Right forelimb (tissue), 1 donor: ENCODE data around the gene ALDH4A1.

Experiments
- DNase-seq: peaks from one replicate; pipeline ENCODE4 v3.0.0-alpha.2; 2018

Gene ALDH4A1

DNA sequence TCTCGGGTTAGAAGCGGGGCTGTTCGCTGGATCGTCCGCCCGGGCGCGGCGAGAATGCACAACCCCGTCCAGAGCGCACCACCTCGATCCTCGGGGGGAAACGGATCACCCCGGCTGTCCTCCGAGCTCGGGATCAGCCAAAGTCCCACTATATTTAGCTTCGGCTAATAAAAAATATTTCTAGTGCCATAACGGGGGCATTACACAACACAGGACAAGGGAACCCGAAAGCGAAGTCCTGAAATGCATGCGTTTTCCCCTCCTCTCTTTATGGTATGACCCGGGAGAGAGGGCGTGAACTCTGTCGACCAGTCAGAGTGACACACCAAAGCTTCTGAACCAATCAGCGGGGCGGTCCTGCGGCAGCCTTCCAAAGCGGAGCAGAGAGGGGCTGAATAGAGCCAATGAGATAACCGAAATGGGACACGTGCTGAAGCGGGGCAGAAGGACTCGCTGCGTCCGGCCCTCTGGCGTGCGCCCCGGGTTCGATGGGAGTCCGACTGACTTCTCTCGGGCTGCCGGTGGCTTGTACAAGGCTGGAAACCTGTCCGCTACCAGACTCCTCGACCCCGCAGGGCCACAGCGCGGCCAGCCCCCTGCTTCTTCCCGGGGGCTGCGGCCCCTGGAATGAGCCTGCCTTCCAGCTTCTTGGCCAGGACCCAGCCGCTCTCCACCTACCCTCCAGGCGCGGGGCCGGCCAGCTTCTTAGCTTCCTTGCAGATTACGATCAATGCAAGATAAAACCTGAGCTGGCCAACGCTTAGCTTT lies at the start of gene ALDH4A1:
Gene ALDH4A1 (minus strand): TSS at position 33 of the 768 bp plus-strand sequence. CDS start 32 bp downstream, at position 1.
- peak; percentile 97 for DNase-seq

GRCh38 chr1:18951818-18952391 lies 49.5 kb upstream of the ALDH4A1 start:
- DNase-seq: no peak

DNA sequence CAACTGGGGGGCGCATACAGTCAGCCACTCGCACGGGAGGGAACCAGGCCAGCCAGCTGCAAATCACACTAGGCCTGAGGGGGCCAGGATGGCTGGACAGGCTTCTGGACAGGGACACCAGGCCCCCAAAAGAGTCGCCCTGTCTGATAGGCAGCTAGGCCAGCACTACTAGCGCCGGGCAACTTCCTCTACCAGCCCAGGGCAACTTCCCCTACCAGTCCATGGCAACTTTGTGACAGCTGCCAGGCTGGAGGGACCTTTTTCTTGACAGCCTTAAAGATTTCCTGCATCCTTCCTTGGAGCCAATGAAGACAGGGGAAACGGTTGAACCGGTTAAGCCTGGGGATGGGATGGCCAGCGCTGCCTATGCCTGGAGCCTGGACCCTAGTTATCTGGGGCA lies 49.1 kb upstream of the ALDH4A1 start:
- DNase-seq: no peak

- peak; percentile 73 for DNase-seq
These were observed 48.2 kb upstream of the ALDH4A1 start for GRCh38 chr1:18950401-18951026.

GRCh38 chr1:18949686-18950400 lies 47.5 kb upstream of the ALDH4A1 start:
- peak; percentile 76 for DNase-seq

DNA sequence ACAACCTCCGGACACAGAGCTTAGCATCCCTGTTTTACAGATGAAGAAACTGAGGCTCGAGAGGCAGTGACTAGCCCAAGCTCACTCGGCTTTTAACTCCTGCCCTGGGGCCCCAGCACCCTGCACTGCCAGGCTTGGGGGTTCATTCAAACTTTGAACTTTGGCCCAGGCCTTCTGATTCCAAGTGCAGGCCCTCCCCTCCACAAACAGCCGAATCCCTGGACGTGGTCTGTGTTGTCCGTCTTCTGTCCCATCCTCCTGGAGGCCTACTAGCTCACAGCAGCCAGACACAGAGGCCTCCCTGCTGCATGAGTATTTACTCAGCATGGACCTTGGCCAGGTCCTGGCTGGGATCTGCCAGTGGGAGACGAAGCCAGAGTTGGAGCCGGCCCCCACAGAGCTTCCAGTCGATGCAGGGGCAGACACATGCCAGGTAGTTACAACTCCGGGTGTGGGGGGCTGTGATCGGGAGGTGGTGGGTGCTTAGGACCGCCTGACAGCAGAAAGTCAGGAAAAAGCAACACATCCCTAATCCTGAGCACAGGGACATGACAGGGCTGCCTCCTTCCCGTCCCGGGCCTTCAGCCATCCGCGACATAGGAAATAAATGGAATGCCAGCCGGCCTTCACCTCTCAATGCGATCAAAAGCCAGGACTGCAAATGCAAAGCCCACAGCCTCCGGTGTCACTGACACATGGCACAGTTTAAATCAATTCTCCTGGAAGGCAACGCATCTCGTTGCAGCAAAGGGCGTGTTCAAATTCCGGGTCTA lies 46.7 kb upstream of the ALDH4A1 start:
- DNase-seq: peak; percentile 67

- DNase-seq: no peak
These were observed 45.9 kb upstream of the ALDH4A1 start for GRCh38 chr1:18948048-18948912.

GRCh38 chr1:18947570-18947969 lies 45.2 kb upstream of the ALDH4A1 start:
- DNase-seq: no peak

- DNase-seq: no peak
These were observed 44.4 kb upstream of the ALDH4A1 start for GRCh38 chr1:18946550-18947381.

- DNase-seq: peak; percentile 51
These were observed 43.1 kb upstream of the ALDH4A1 start for GRCh38 chr1:18945401-18945849.

DNA sequence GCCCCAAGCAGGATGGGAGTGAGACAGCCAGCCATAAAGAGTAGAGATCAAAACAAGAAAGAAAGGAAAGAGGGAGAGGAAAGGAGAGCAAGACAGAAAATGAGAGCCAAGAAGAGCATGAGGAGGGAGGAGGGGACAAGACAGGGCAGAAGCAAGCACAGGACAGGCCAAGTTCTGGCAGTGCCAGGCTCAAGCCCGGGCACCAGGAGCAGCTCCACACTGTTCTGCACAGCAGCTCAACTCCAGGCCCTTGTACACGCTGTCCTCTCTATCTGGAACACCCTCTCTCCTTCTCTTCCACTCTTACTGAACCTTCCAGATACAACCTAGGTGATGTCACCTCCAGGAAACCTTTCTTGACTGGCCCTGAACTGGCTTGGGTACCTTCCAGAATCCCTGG lies 42.5 kb upstream of the ALDH4A1 start:
- no peak for DNase-seq

- no peak for DNase-seq
These were observed 41.7 kb upstream of the ALDH4A1 start for GRCh38 chr1:18943914-18944572.

- DNase-seq: no peak
These were observed 40.8 kb upstream of the ALDH4A1 start for GRCh38 chr1:18943162-18943561.

GRCh38 chr1:18942340-18942739 lies 40.0 kb upstream of the ALDH4A1 start:
- DNase-seq: no peak

DNA sequence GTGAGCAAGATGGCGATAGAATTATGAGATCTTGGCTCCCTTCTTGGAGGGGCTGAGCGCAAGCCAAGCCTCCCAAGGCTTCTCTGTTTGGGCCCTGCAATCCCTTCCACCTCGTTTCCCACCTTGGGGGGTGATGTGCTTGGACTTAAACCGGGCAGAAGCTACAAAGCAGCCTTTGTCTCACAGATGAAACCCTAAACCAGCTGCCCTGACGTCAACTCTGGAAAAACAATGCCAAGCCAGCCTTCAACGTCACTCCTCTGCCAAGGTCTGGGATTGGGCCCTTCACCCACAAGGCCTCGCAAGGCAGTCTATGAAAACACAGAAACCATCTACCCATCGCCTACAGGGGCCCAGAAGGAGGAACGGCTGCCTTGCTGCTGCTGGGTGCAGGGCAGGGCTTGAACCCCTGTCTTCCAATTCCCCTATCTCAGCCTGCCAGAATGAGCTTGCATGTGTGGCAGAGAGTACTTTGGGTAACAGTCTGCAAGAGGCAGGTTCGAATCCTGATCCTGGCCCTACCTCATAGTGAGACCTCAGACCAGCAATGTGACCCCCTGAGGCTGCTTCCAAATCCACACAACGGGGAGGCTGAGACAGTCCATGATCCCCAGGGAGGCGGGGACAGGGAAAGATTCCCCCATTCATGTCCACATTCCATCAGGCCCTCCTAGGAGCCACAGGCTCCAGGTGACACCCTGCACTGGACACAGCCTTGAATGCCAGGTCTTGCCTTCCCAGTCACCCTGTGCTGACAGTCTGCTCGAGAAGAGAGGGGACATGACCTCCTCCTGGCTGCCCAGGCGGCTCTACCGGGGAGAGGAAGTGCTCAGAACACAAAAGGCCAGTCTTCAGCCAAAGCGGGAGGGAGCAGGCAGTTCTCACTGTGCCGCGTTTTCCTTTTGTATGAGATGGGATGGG lies 39.1 kb upstream of the ALDH4A1 start:
- DNase-seq: no peak

- DNase-seq: no peak
These were observed 38.1 kb upstream of the ALDH4A1 start for GRCh38 chr1:18940303-18941020.

- no peak for DNase-seq
These were observed 37.3 kb upstream of the ALDH4A1 start for GRCh38 chr1:18939398-18940302.
